Osteocyte (in vitro differentiated cells): Measurements from ENCODE around the gene MSN. TPM values are rescaled to one million over a fixed set of nuclear protein-coding genes. Genes with fewer than 3 reads are reported as not detected.

Experiments used
- DNase-seq: peaks from one replicate; pipeline ENCODE4 v3.0.0; 2021; ENCODE audit warnings: mixed read lengths; ENCODE audit not compliant: unreplicated experiment; ENCODE audit errors: extremely low spot score
- H3K27ac Mint-ChIP-seq: one replicate; pipeline ENCODE4 v1.8.0; 2021; ENCODE audit warnings: mild to moderate bottlenecking, mixed read lengths; ENCODE audit not compliant: unreplicated experiment
- H3K27me3 Mint-ChIP-seq: one replicate; pipeline ENCODE4 v1.8.0; 2021; ENCODE audit warnings: mixed read lengths; ENCODE audit not compliant: unreplicated experiment
- H3K36me3 Mint-ChIP-seq: one replicate; pipeline ENCODE4 v1.8.0; 2021; ENCODE audit warnings: mixed read lengths; ENCODE audit not compliant: unreplicated experiment
- H3K4me1 Mint-ChIP-seq: one replicate; pipeline ENCODE4 v1.8.0; 2021; ENCODE audit warnings: mixed read lengths; ENCODE audit not compliant: unreplicated experiment
- H3K4me3 Mint-ChIP-seq: one replicate; pipeline ENCODE4 v1.8.0; 2021; ENCODE audit warnings: mild to moderate bottlenecking, moderate library complexity, mixed read lengths; ENCODE audit not compliant: unreplicated experiment
- H3K9me3 Mint-ChIP-seq: one replicate; pipeline ENCODE4 v1.8.0; 2021; ENCODE audit warnings: mixed read lengths; ENCODE audit not compliant: unreplicated experiment
- CTCF ChIP-seq: fragments of 200-600 bp; sonication (generic); IDR thresholded peaks from 2 replicates; pipeline ENCODE4 v1.5.0; 2021; ENCODE audit warnings: antibody characterized with exemption, mild to moderate bottlenecking, moderate library complexity
- total RNA-seq: library from RNA; stranded (reverse); gene quantifications from 2 replicates; pipeline ENCODE4 v1.2.1, GENCODE V29; 2021

Gene MSN
- total RNA-seq, 1 donor from 2014 or later = 236 TPM

GRCh38 chrX:65772842-65773241, 105.4 kb downstream of the MSN start:
- no peak for DNase-seq
- no peak for TF ChIP-seq CTCF
- H3K27ac Mint-ChIP-seq = no peak overlapping the region
- H3K27me3 Mint-ChIP-seq = no peaks in the 10 kb centered on the region
- H3K9me3 Mint-ChIP-seq = no peaks in the 10 kb centered on the region
- H3K36me3 Mint-ChIP-seq = no peaks in the 10 kb centered on the region
- H3K4me3 Mint-ChIP-seq = no peak overlapping the region
- no peaks in the 10 kb centered on the region for H3K4me1 Mint-ChIP-seq

- Mint-ChIP-seq H3K27ac (no peak overlapping the region), H3K36me3 (no peaks in the 10 kb centered on the region), H3K9me3 (peaks cover 10% of the 10 kb centered on the region), H3K4me1 (no peaks in the 10 kb centered on the region), H3K27me3 (peaks cover 15% of the 10 kb centered on the region), H3K4me3 (no peak overlapping the region)
- DNase-seq = no peak
- no peak for TF ChIP-seq CTCF
These were observed 114.4 kb downstream of the MSN start for GRCh38 chrX:65781845-65782244.

GRCh38 chrX:65783746-65784145, 116.3 kb downstream of the MSN start:
- no peak for DNase-seq
- H3K36me3 Mint-ChIP-seq = no peaks in the 10 kb centered on the region
- no peak overlapping the region for H3K4me3 Mint-ChIP-seq
- H3K9me3 Mint-ChIP-seq = peaks cover 10% of the 10 kb centered on the region
- TF ChIP-seq CTCF = no peak
- H3K27me3 Mint-ChIP-seq = peaks cover 12% of the 10 kb centered on the region
- H3K4me1 Mint-ChIP-seq = no peaks in the 10 kb centered on the region
- H3K27ac Mint-ChIP-seq = no peak overlapping the region

Other genes starting within 250 kb of the MSN start
- gene LAS1L, start 132.9 kb upstream of the MSN start, total RNA-seq = 30.4 and 33.6 TPM in 2 replicates